ENCODE data around the gene MEPCE. TPM values are rescaled to one million over a fixed set of nuclear protein-coding genes. Genes with fewer than 3 reads are reported as not detected.

Gene MEPCE
- total RNA-seq, 1 donor from 2014 or later, result 33.7 TPM

Other genes with a start within 250 kb of the MEPCE start
- 1.1 TPM for gene PVRIG, start 209.9 kb upstream of the MEPCE start, total RNA-seq
- gene SPDYE3, start 122.1 kb upstream of the MEPCE start, total RNA-seq, result not detected
- gene PILRB, start 71.7 kb upstream of the MEPCE start, total RNA-seq, result 94.1 TPM
- 21.6 TPM for gene PILRA, start 56.3 kb upstream of the MEPCE start, total RNA-seq
- 4.3 TPM for gene ZCWPW1, start 1.1 kb upstream of the MEPCE start, total RNA-seq
- gene PPP1R35, start 6.7 kb downstream of the MEPCE start, total RNA-seq, result 32.4 TPM
- not detected for gene SPACDR, start 34.4 kb downstream of the MEPCE start, total RNA-seq
- 42.9 TPM for gene TSC22D4, start 49.4 kb downstream of the MEPCE start, total RNA-seq
- 0.68 TPM for gene NYAP1, start 54.1 kb downstream of the MEPCE start, total RNA-seq
- 28.0 TPM for gene AGFG2, start 109.4 kb downstream of the MEPCE start, total RNA-seq
- 2.8 TPM for gene SAP25, start 144.1 kb downstream of the MEPCE start, total RNA-seq
- gene LRCH4, start 156.3 kb downstream of the MEPCE start, total RNA-seq, result 52.4 TPM
- gene FBXO24, start 156.5 kb downstream of the MEPCE start, total RNA-seq, result 0.29 TPM
- gene PCOLCE, start 172.5 kb downstream of the MEPCE start, total RNA-seq, result 76.4 TPM
- 18.0 TPM for gene MOSPD3, start 182.7 kb downstream of the MEPCE start, total RNA-seq
- gene TFR2, start 211.7 kb downstream of the MEPCE start, total RNA-seq, result 2.2 TPM
- not detected for gene ACTL6B, start 226.6 kb downstream of the MEPCE start, total RNA-seq
- gene GNB2, start 243.9 kb downstream of the MEPCE start, total RNA-seq, result 225 TPM